Body of pancreas (tissue), 4 donors: ENCODE data around the gene SHROOM2.

Experiments used
- POLR2A ChIP-seq, 3 donors: fragments of 450-650 bp; IDR thresholded peaks; one replicate each; pipeline ENCODE4 v1.6.1; 2016; ENCODE audit warnings: antibody characterized with exemption in 3 of 3, mild to moderate bottlenecking in 2 of 3
- TF ChIP-seq, protein P1 (sequence below), 7 experiments: fragments of 450-650 bp in 4 of 7; fragments of 200-600 bp in 3 of 7; sonication (generic) in 3 of 7; IDR thresholded peaks; one replicate each; pipeline ENCODE4 v1.5.1; 2016 to 2019; ENCODE audit warnings: antibody characterized with exemption in 7 of 7

DNA sequence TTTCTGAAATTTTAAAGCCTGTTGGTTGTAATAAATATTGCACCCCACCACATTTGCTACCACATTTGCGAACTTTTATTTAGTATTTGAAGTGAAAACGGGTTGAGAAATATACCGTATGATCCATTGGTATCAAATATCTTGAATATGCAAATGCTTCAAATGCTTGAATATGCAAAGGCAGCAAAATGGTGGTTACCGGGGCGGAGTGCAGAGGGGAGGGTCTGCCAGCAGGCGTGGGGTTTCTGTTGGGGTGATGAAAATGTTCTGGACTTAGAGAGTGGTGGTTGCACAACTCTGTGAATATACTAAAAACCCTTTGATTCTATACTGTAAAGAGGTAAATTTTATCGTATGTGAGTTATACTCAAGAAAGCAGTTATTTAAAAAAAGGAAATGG is 35.3 kb downstream of the SHROOM2 start:
- TF ChIP-seq, protein P1, sequence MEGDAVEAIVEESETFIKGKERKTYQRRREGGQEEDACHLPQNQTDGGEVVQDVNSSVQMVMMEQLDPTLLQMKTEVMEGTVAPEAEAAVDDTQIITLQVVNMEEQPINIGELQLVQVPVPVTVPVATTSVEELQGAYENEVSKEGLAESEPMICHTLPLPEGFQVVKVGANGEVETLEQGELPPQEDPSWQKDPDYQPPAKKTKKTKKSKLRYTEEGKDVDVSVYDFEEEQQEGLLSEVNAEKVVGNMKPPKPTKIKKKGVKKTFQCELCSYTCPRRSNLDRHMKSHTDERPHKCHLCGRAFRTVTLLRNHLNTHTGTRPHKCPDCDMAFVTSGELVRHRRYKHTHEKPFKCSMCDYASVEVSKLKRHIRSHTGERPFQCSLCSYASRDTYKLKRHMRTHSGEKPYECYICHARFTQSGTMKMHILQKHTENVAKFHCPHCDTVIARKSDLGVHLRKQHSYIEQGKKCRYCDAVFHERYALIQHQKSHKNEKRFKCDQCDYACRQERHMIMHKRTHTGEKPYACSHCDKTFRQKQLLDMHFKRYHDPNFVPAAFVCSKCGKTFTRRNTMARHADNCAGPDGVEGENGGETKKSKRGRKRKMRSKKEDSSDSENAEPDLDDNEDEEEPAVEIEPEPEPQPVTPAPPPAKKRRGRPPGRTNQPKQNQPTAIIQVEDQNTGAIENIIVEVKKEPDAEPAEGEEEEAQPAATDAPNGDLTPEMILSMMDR (IDR thresholded peaks at IDR 0.05): no peak
- no peak for TF ChIP-seq POLR2A (IDR thresholded peaks at IDR 0.05)
